OCI-LY3 (cell line): ENCODE measurements around the gene CEP78.

Source experiments
- CTCF ChIP-seq: fragments of 200-600, 300-600 bp; sonication (generic); IDR thresholded peaks from 2 replicates; pipeline ENCODE4 v1.5.1; 2014; ENCODE audit warnings: antibody characterized with exemption, low read length, low read depth
- EZH2phosphoT487 ChIP-seq: fragments of 200-600 bp; shearing (Covaris generic); IDR thresholded peaks from 2 replicates; pipeline ENCODE4 v1.6.1; 2018; ENCODE audit warnings: antibody characterized with exemption, mixed run types, low read depth

GRCh38 chr9:78289474-78289873 lies 53.6 kb downstream of the CEP78 start:
- TF ChIP-seq EZH2phosphoT487 (no peak), CTCF (no peak)
